Chondrocyte (in vitro differentiated cells): ENCODE measurements around the gene ZNF566. TPM values are rescaled to one million over a fixed set of nuclear protein-coding genes. Genes with fewer than 3 reads are reported as not detected.
"Not testable (repeated sequence)": the region's sequence is repeated elsewhere in the genome, so short reads cannot be mapped to it uniquely, and the experiment has no call there.

Experiments
- DNase-seq: peaks from one replicate; pipeline ENCODE4 v3.0.0; 2021; ENCODE audit warnings: mixed read lengths, low spot score
- H3K27ac Mint-ChIP-seq: one replicate; pipeline ENCODE4 v1.8.0; 2021; ENCODE audit warnings: mild to moderate bottlenecking, moderate library complexity, mixed read lengths; ENCODE audit not compliant: unreplicated experiment
- H3K27me3 Mint-ChIP-seq: 2 replicates; pipeline ENCODE4 v1.8.0; 2021; ENCODE audit warnings: low read depth, mixed read lengths
- H3K36me3 Mint-ChIP-seq: 2 replicates; pipeline ENCODE4 v1.8.0; 2021; ENCODE audit warnings: low read depth, mixed read lengths
- H3K4me1 Mint-ChIP-seq: 2 replicates; pipeline ENCODE4 v1.8.0; 2021; ENCODE audit warnings: low read depth, mild to moderate bottlenecking, mixed read lengths
- H3K4me3 Mint-ChIP-seq: one replicate; pipeline ENCODE4 v1.8.0; 2021; ENCODE audit warnings: mild to moderate bottlenecking, moderate library complexity, mixed read lengths; ENCODE audit not compliant: unreplicated experiment
- H3K9me3 Mint-ChIP-seq: 2 replicates; pipeline ENCODE4 v1.8.0; 2021; ENCODE audit warnings: low read depth, mixed read lengths
- CTCF ChIP-seq: fragments of 200-600 bp; sonication (generic); IDR thresholded peaks from 2 replicates; pipeline ENCODE4 v1.5.0; 2021; ENCODE audit warnings: antibody characterized with exemption, mild to moderate bottlenecking, moderate library complexity
- total RNA-seq: library from RNA; stranded (reverse); gene quantifications from 3 replicates; pipeline ENCODE4 v1.2.1, GENCODE V29; 2021

Gene ZNF566
- total RNA-seq, 1 donor from 2014 or later = 12.1 TPM

DNA sequence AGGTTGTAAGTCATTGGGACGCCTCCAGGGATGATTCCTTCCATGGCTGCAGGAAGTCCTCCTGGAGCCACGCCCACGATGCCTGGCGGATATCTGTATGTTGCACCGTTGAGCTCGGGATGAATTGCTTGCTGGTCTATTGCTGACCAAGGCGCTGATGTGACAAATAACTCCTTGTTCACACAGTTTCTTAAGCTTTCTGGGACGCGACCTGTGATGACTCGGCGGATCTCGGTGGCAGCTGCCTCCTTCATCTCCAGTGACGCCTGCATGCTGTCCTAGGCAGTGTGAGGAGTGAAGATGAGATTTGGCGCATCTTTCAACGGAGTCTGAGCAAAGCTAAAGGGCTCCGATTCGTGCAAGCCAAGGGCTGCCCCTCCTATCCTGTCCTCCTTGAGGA is 7.6 kb upstream of the ZNF566 start:
- no peak for DNase-seq
- Mint-ChIP-seq H3K9me3 (peaks cover 30% of the 10 kb centered on the region), H3K36me3 (peaks cover 9% of the 10 kb centered on the region), H3K27ac (no peak overlapping the region), H3K4me1 (no peaks in the 10 kb centered on the region), H3K4me3 (no peak overlapping the region), H3K27me3 (no peaks in the 10 kb centered on the region)
- no peak for TF ChIP-seq CTCF

- Mint-ChIP-seq H3K9me3 (peaks cover 20% of the 10 kb centered on the region), H3K4me1 (peaks cover 19% of the 10 kb centered on the region)
- not testable (repeated sequence) for H3K27me3 Mint-ChIP-seq, DNase-seq, H3K36me3 Mint-ChIP-seq, H3K4me3 Mint-ChIP-seq, H3K27ac Mint-ChIP-seq
- peak; percentile 72 for TF ChIP-seq CTCF
Observed at GRCh38 chr19:36492689-36493453, 3.5 kb upstream of the ZNF566 start.

DNA sequence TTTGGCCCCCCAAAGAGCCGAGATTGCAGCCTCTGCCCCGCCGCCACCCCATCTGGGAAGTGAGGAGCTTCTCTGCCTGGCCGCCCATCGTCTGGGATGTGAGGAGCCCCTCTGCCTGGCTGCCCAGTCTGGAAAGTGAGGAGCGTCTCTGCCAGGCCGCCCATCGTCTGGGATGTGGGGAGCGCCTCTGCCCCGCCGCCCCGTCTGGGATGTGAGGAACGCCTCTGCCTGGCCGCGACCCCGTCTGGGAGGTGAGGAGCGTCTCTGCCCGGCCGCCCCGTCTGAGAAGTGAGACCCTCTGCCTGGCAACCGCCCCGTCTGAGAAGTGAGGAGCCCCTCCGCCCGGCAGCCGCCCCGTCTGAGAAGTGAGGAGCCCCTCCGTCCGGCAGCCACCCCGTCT is 1.5 kb upstream of the ZNF566 start:
- H3K36me3 Mint-ChIP-seq, DNase-seq, H3K27me3 Mint-ChIP-seq, H3K27ac Mint-ChIP-seq, H3K9me3 Mint-ChIP-seq, H3K4me3 Mint-ChIP-seq: not testable (repeated sequence)
- H3K4me1 Mint-ChIP-seq = peaks cover 25% of the 10 kb centered on the region

- no peak for TF ChIP-seq CTCF
- Mint-ChIP-seq H3K27me3 (no peaks in the 10 kb centered on the region), H3K4me3 (peak overlapping the region; percentile 97), H3K27ac (peak overlapping the region; percentile 100), H3K4me1 (peaks cover 25% of the 10 kb centered on the region), H3K36me3 (peaks cover 2% of the 10 kb centered on the region), H3K9me3 (peaks cover 8% of the 10 kb centered on the region)
- DNase-seq = no peak
Observed at GRCh38 chr19:36489920-36490415, 607 bp upstream of the ZNF566 start.

- peak; percentile 7 for TF ChIP-seq CTCF
- H3K27me3 Mint-ChIP-seq = no peaks in the 10 kb centered on the region
- peaks cover 25% of the 10 kb centered on the region for H3K4me1 Mint-ChIP-seq
- peaks cover 8% of the 10 kb centered on the region for H3K9me3 Mint-ChIP-seq
- H3K27ac Mint-ChIP-seq = peak overlapping the region; percentile 100
- DNase-seq = no peak
- H3K36me3 Mint-ChIP-seq = peaks cover 2% of the 10 kb centered on the region
- peak overlapping the region; percentile 97 for H3K4me3 Mint-ChIP-seq
Observed at GRCh38 chr19:36488846-36489117, 579 bp downstream of the ZNF566 start.
